NT2/D1 (cell line): ENCODE results near the gene SLC25A48.

Experiments used
- DNase-seq: peaks from one replicate; pipeline ENCODE4 v3.0.0-alpha.2; 2011; ENCODE audit warnings: low read depth, low spot score
- H3K27me3 ChIP-seq: 2 replicates; pipeline ENCODE4 v1.6.0; 2011; ENCODE audit warnings: mild to moderate bottlenecking; ENCODE audit not compliant: insufficient read length, insufficient read depth
- H3K36me3 ChIP-seq: 2 replicates; pipeline ENCODE4 v1.6.1; 2011; ENCODE audit warnings: mild to moderate bottlenecking, low read length, mixed read lengths; ENCODE audit not compliant: insufficient read depth, insufficient read length
- H3K4me1 ChIP-seq: 2 replicates; pipeline ENCODE4 v1.5.1; 2011; ENCODE audit not compliant: insufficient read depth, insufficient read length
- H3K4me3 ChIP-seq: 2 replicates; pipeline ENCODE4 v1.5.1; 2011; ENCODE audit warnings: low read depth; ENCODE audit not compliant: insufficient read length
- H3K9ac ChIP-seq: 2 replicates; pipeline ENCODE4 v1.6.0; 2011; ENCODE audit warnings: low read depth; ENCODE audit not compliant: insufficient read length
- H3K9me3 ChIP-seq: 2 replicates; pipeline ENCODE4 v1.5.1; 2011; ENCODE audit warnings: mild to moderate bottlenecking, low read length; ENCODE audit not compliant: insufficient read depth
- SUZ12 ChIP-seq: IDR thresholded peaks from 2 replicates; pipeline ENCODE4 v1.6.1; 2011; ENCODE audit not compliant: insufficient read length, insufficient read depth; ENCODE audit errors: extremely low read depth
- YY1 ChIP-seq: IDR thresholded peaks from 2 replicates; pipeline ENCODE4 v1.6.1; 2011; ENCODE audit not compliant: insufficient read length, insufficient read depth
- ZNF274 ChIP-seq: IDR thresholded peaks from 2 replicates; pipeline ENCODE4 v1.6.1; 2011; ENCODE audit warnings: mild to moderate bottlenecking, low read depth, low read length

SLC25A48 gene

GRCh38 chr5:135878156-135878620, 43.7 kb downstream of the SLC25A48 start:
- Histone ChIP-seq H3K4me3 (no peak overlapping the region), H3K9ac (no peak overlapping the region), H3K4me1 (peaks cover 3% of the 10 kb centered on the region), H3K9me3 (no peaks in the 10 kb centered on the region), H3K27me3 (no peaks in the 10 kb centered on the region), H3K36me3 (no peaks in the 10 kb centered on the region)
- no peak for DNase-seq
- no peak for TF ChIP-seq ZNF274
- no peak for TF ChIP-seq SUZ12
- TF ChIP-seq YY1: no peak

DNA sequence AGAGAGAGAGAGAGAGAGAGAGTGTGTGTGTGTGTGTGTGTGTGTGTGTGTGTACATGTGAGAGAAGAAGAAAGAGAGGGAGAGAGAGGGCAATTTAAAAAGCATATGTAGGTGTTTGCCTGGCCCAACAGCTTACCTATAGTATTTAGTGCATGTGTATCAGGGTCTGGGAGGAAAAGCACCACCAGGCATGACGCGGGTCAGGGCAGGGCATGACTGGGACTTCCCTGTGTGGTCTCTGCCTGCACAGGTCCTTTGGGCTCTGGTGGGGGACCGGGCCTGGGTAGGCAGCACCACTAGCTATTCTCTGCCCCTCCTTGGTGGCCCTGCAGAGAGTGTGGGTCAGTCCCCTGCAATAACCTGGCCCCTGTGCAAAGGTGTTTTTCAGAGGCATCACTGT, 45.1 kb downstream of the SLC25A48 start:
- TF ChIP-seq SUZ12 (no peak), ZNF274 (no peak), YY1 (no peak)
- H3K36me3 ChIP-seq: no peaks in the 10 kb centered on the region
- no peak for DNase-seq

GRCh38 chr5:135880278-135880677, 45.8 kb downstream of the SLC25A48 start:
- Histone ChIP-seq H3K9me3 (no peaks in the 10 kb centered on the region), H3K27me3 (no peaks in the 10 kb centered on the region), H3K4me1 (peaks cover 3% of the 10 kb centered on the region), H3K4me3 (no peak overlapping the region), H3K9ac (no peak overlapping the region), H3K36me3 (no peaks in the 10 kb centered on the region)
- TF ChIP-seq SUZ12 (no peak), YY1 (no peak), ZNF274 (no peak)
- peak; percentile 27 for DNase-seq

More for the DNA sequence above, 45.1 kb downstream of the SLC25A48 start:
- H3K4me3 ChIP-seq: no peak overlapping the region
- no peaks in the 10 kb centered on the region for H3K9me3 ChIP-seq
- no peaks in the 10 kb centered on the region for H3K27me3 ChIP-seq
- H3K4me1 ChIP-seq: peaks cover 3% of the 10 kb centered on the region
- H3K9ac ChIP-seq: no peak overlapping the region

GRCh38 chr5:135880801-135881200, 46.3 kb downstream of the SLC25A48 start:
- TF ChIP-seq ZNF274: no peak
- no peak for TF ChIP-seq YY1
- no peak for TF ChIP-seq SUZ12
- H3K4me3 ChIP-seq: no peak overlapping the region
- no peak for DNase-seq

GRCh38 chr5:135881244-135881643, 46.8 kb downstream of the SLC25A48 start:
- H3K36me3 ChIP-seq: no peaks in the 10 kb centered on the region
- DNase-seq: no peak
- H3K9me3 ChIP-seq: no peaks in the 10 kb centered on the region
- peaks cover 3% of the 10 kb centered on the region for H3K4me1 ChIP-seq
- H3K4me3 ChIP-seq: no peak overlapping the region
- no peaks in the 10 kb centered on the region for H3K27me3 ChIP-seq
- H3K9ac ChIP-seq: no peak overlapping the region
- TF ChIP-seq SUZ12: no peak

More at GRCh38 chr5:135880801-135881200, 46.3 kb downstream of the SLC25A48 start:
- Histone ChIP-seq H3K4me1 (peaks cover 3% of the 10 kb centered on the region), H3K36me3 (no peaks in the 10 kb centered on the region), H3K9ac (no peak overlapping the region), H3K27me3 (no peaks in the 10 kb centered on the region), H3K9me3 (no peaks in the 10 kb centered on the region)

DNA sequence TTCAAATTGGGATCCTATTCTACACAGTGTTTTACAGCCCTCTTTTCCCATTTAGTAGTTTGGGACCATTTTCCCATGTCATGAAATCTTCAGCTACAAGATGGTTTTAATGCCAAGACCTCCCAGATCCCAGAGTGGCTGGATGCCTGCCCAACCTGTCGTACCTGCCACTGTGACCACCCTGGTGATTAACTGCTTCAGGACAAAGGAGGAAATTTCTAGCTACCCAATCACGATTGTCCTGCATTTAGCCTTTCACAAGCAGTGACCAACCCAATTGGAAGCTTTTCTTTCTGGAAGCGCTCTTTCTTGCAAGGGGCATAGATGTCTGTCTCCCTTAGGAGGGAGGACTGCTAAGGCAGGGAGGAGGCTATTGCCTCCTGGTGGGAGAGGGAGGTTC, 47.4 kb downstream of the SLC25A48 start:
- Histone ChIP-seq H3K4me3 (no peak overlapping the region), H3K9me3 (no peaks in the 10 kb centered on the region), H3K4me1 (peaks cover 3% of the 10 kb centered on the region), H3K36me3 (no peaks in the 10 kb centered on the region), H3K27me3 (no peaks in the 10 kb centered on the region), H3K9ac (no peak overlapping the region)
- no peak for DNase-seq
- TF ChIP-seq SUZ12 (no peak), YY1 (no peak), ZNF274 (no peak)

DNA sequence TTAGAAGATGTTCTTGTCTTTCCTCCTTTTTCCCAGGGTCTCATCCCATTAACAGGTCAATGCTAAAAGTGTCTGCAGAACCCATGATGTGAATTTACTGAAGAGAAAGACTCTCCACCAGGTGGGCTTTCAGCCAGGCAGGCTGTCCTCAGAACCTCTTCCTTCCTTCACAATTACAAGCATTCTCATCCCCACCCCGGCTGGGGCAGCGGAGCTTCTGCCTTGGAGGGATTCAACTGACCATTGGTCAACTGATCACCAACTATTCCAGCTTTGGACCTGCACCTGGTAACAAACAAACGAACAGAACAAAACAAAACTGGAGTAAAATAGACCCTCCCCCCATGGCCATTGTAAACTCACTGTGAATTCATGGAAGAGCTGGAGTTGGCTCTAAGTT, 48.6 kb downstream of the SLC25A48 start:
- peaks cover 7% of the 10 kb centered on the region for H3K4me1 ChIP-seq
- H3K4me3 ChIP-seq: no peak overlapping the region
- no peak for DNase-seq
- H3K9me3 ChIP-seq: no peaks in the 10 kb centered on the region
- TF ChIP-seq ZNF274 (no peak), SUZ12 (no peak), YY1 (no peak)
- H3K27me3 ChIP-seq: no peaks in the 10 kb centered on the region
- H3K36me3 ChIP-seq: no peaks in the 10 kb centered on the region
- no peak overlapping the region for H3K9ac ChIP-seq

- Histone ChIP-seq H3K36me3 (no peaks in the 10 kb centered on the region), H3K9me3 (no peaks in the 10 kb centered on the region), H3K9ac (no peak overlapping the region), H3K27me3 (no peaks in the 10 kb centered on the region), H3K4me3 (no peak overlapping the region), H3K4me1 (peaks cover 8% of the 10 kb centered on the region)
- DNase-seq: no peak
- TF ChIP-seq ZNF274 (no peak), SUZ12 (no peak), YY1 (no peak)
These were observed 49.0 kb downstream of the SLC25A48 start for GRCh38 chr5:135883441-135883840.
